Suprapubic skin (tissue), 4 donors: ENCODE measurements around the gene RMI1. TPM values are rescaled to one million over a fixed set of nuclear protein-coding genes. Genes with fewer than 3 reads are reported as not detected.

Experiments
- DNase-seq, 2 donors: peaks; one replicate each; pipeline ENCODE4 v3.0.0-alpha.2; 2019; ENCODE audit warnings: low spot score in 2 of 2
- H3K27ac ChIP-seq: fragments of 200-600 bp; sonication (generic); one replicate; pipeline ENCODE4 v1.5.1; 2019
- H3K27me3 ChIP-seq: fragments of 200-600 bp; sonication (generic); one replicate; pipeline ENCODE4 v1.5.1; 2019
- H3K36me3 ChIP-seq: fragments of 200-600 bp; sonication (generic); one replicate; pipeline ENCODE4 v1.5.1; 2019
- H3K4me1 ChIP-seq: fragments of 200-600 bp; sonication (generic); one replicate; pipeline ENCODE4 v1.5.1; 2019
- H3K4me3 ChIP-seq: fragments of 200-600 bp; sonication (generic); one replicate; pipeline ENCODE4 v1.5.1; 2019; ENCODE audit warnings: mild to moderate bottlenecking
- H3K9me3 ChIP-seq: fragments of 200-600 bp; sonication (generic); one replicate; pipeline ENCODE4 v1.5.1; 2019
- CTCF ChIP-seq, 2 donors: fragments of 200-600 bp in 1 of 2; fragments of 450-650 bp in 1 of 2; sonication (generic) in 1 of 2; IDR thresholded peaks; one replicate each; pipeline ENCODE4 v1.5.1; 2016 to 2019; ENCODE audit warnings: antibody characterized with exemption in 2 of 2, mild to moderate bottlenecking in 1 of 2, moderate library complexity in 1 of 2
- EP300 ChIP-seq: sonication (generic); formaldehyde crosslinking; IDR thresholded peaks from one replicate; pipeline ENCODE4 v1.6.1; 2017; ENCODE audit warnings: antibody characterized with exemption
- POLR2A ChIP-seq, 2 donors: fragments of 450-650 bp; IDR thresholded peaks; one replicate each; pipeline ENCODE4 v1.6.1; 2017; ENCODE audit warnings: antibody characterized with exemption in 2 of 2, mild to moderate bottlenecking in 2 of 2, moderate library complexity in 2 of 2
- POLR2AphosphoS5 ChIP-seq, 3 donors: sonication (generic); formaldehyde crosslinking; IDR thresholded peaks; one replicate each; pipeline ENCODE4 v1.6.1; 2017; ENCODE audit warnings: antibody characterized with exemption in 3 of 3
- WGBS: methylation state at CpG from one replicate; pipeline ENCODE4 v1.1.5; 2018; 5-methylcytosine and 5-hydroxymethylcytosine counted together
- total RNA-seq, 4 donors: library from RNA; depleted of rRNA; stranded (reverse); fragments of >200 nt; gene quantifications; one replicate each; pipeline ENCODE4 v1.1.0, GENCODE V29; 2016

Gene RMI1
- total RNA-seq, 4 donors from 2014 or later = 4.0 to 8.7 (median 4.3) TPM

GRCh38 chr9:83988411-83988810 is 7.8 kb downstream of the RMI1 start:
- WGBS = 75% methylated on average over 2 of the region's 2 CpGs
- TF ChIP-seq EP300 (no peak), POLR2A (IDR thresholded peaks at IDR 0.05) (no peak), CTCF (IDR thresholded peaks at IDR 0.05) (no peak), POLR2AphosphoS5 (IDR thresholded peaks at IDR 0.05) (no peak)

GRCh38 chr9:83991355-83991754 is 10.8 kb downstream of the RMI1 start:
- Histone ChIP-seq H3K9me3 (no peaks in the 10 kb centered on the region), H3K36me3 (no peaks in the 10 kb centered on the region), H3K27me3 (no peaks in the 10 kb centered on the region), H3K4me3 (no peak overlapping the region), H3K4me1 (no peaks in the 10 kb centered on the region), H3K27ac (no peak overlapping the region)
- WGBS = 100% methylated on average over 1 of the region's 1 CpG
- TF ChIP-seq POLR2A (IDR thresholded peaks at IDR 0.05) = no peak
- no peak for TF ChIP-seq POLR2AphosphoS5 (IDR thresholded peaks at IDR 0.05)
- no peak for DNase-seq

More at GRCh38 chr9:83988411-83988810, 7.8 kb downstream of the RMI1 start:
- no peak overlapping the region for H3K4me3 ChIP-seq
- no peaks in the 10 kb centered on the region for H3K36me3 ChIP-seq
- no peaks in the 10 kb centered on the region for H3K27me3 ChIP-seq
- no peaks in the 10 kb centered on the region for H3K4me1 ChIP-seq
- H3K27ac ChIP-seq = no peak overlapping the region
- DNase-seq = no peak
- no peaks in the 10 kb centered on the region for H3K9me3 ChIP-seq

- Histone ChIP-seq H3K27ac (no peak overlapping the region), H3K27me3 (no peaks in the 10 kb centered on the region), H3K36me3 (no peaks in the 10 kb centered on the region), H3K9me3 (no peaks in the 10 kb centered on the region), H3K4me1 (no peaks in the 10 kb centered on the region), H3K4me3 (no peak overlapping the region)
- TF ChIP-seq POLR2A (IDR thresholded peaks at IDR 0.05) = no peak
- TF ChIP-seq EP300 = no peak
- no peak for TF ChIP-seq CTCF (IDR thresholded peaks at IDR 0.05)
- no peak for TF ChIP-seq POLR2AphosphoS5 (IDR thresholded peaks at IDR 0.05)
- DNase-seq = no peak
- WGBS = 71% methylated on average over 1 of the region's 1 CpG
These were observed 11.8 kb downstream of the RMI1 start for GRCh38 chr9:83992407-83992806.

GRCh38 chr9:83992901-83993300 is 12.3 kb downstream of the RMI1 start:
- no peak overlapping the region for H3K27ac ChIP-seq
- DNase-seq = no peak
- H3K9me3 ChIP-seq = no peaks in the 10 kb centered on the region
- no peaks in the 10 kb centered on the region for H3K36me3 ChIP-seq
- H3K4me1 ChIP-seq = no peaks in the 10 kb centered on the region
- no peak overlapping the region for H3K4me3 ChIP-seq
- H3K27me3 ChIP-seq = no peaks in the 10 kb centered on the region
- no peak for TF ChIP-seq EP300

DNA sequence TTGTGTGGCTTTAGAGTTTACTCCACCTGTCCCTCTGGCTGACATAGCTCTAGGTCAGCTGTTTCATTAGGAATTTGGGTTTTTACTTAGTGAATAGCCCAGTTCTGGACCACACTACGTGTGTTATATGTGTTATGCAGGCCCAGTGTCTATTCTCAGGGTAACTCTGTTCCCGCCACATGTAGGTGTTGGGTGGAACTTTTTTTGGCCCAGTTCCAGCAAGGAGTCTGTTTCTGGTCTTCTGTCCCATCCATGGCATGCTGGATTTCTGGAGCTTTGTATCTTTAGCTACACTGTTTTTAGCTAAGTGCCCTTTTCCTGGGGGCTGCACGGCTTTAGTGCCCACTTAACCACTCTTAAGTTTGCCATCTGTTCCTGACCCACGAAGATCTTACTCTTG is 15.5 kb downstream of the RMI1 start:
- Histone ChIP-seq H3K4me3 (no peak overlapping the region), H3K9me3 (no peaks in the 10 kb centered on the region), H3K4me1 (peaks cover 5% of the 10 kb centered on the region), H3K36me3 (peaks cover 3% of the 10 kb centered on the region), H3K27ac (no peak overlapping the region), H3K27me3 (no peaks in the 10 kb centered on the region)
- WGBS = 92% methylated on average over 4 of the region's 4 CpGs
- TF ChIP-seq EP300 (no peak), CTCF (IDR thresholded peaks at IDR 0.05) (no peak), POLR2A (IDR thresholded peaks at IDR 0.05) (no peak)
- DNase-seq = no peak

DNA sequence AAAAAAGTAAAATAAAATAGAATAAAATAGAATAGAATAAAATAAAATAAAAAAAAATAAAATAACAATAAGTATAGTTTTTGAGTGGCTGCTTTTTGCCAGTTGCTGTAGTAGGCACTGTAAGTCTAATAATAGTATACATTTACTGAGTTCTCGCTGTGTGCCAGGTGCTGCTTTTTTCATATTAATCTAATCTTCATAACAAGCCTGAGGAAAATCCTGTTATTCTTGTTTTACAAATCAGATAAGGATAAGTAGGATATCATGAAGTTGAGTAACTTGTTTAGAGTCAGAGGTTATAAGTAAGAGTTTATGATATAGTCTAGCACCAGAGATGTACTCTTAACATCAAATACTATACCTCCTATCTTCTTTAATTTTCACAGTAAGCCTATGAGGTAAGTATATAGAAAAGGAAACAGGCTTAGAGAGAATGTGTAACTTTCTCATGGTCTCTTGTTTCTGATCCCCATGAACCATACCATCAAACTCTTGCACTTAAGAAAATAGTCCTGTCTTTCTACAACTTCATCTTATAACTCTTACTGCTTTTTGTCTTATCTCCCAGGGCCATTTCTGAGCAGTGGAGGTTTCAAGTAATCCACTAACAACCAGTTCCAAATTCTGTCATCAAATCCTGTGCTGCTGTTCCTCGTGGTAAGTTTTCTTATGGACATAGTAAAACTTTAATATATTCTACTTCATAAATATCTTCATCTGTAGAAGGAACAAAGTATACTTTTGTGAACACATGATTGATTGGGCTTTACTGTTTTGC is 18.7 kb downstream of the RMI1 start:
- 54% methylated on average over 2 of the region's 2 CpGs for WGBS
- H3K4me3 ChIP-seq = no peak overlapping the region
- H3K27ac ChIP-seq = no peak overlapping the region
- H3K27me3 ChIP-seq = no peaks in the 10 kb centered on the region
- peaks cover 5% of the 10 kb centered on the region for H3K4me1 ChIP-seq
- H3K36me3 ChIP-seq = peaks cover 4% of the 10 kb centered on the region
- no peak for DNase-seq
- no peaks in the 10 kb centered on the region for H3K9me3 ChIP-seq
- TF ChIP-seq POLR2A (IDR thresholded peaks at IDR 0.05) (no peak), CTCF (IDR thresholded peaks at IDR 0.05) (no peak), EP300 (no peak), POLR2AphosphoS5 (IDR thresholded peaks at IDR 0.05) (no peak)
